ENCODE results near the gene SEC31B.
A peak's percentile ranks its signal among the peaks of the same experiment; 100 is the strongest.

Gene SEC31B

DNA sequence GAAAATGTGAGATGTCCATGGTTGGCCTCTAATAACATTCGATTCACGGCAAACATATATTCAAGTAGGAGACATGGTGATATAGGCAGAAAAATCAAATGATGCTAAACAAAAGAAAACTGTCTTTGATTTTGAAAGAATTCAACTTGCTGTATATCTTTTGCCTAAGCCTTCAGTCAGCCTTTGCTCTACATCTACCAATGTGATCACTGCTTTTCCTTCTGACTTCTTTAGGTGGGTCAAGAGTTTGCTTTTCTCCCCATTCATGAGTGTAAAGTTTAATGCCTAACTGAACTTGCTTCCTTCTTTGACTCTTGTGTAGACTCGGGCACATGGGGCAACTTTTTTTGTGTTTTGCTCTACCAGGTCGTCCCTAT is 15.7 kb upstream of the SEC31B start:
- ChIA-PET CTCF (interaction anchor here (0.6 to 4.5 kb wide), 17 partner anchors 9 to 530 kb away, joined by 3 to 30 read pairs (median 4); partner anchors contain the start of gene SEC31B), POLR2A (interaction anchor here (0.6 to 1.5 kb wide), 22 partner anchors 9 to 500 kb away, joined by 3 to 19 read pairs (median 4); partner anchors contain the start of genes SCD and SLF2)
- Histone ChIP-seq H3K4me1 (ENCODE audit: control insufficient read depth, insufficient read depth, low read length) (peaks cover 15% of the 10 kb centered on the region), H3K4me3 (ENCODE audit: low read depth, low read length) (peak overlapping the region; percentile 79), H3K9me3 (ENCODE audit: control insufficient read depth, insufficient read depth, low read depth, low read length) (no peaks in the 10 kb centered on the region), H3K36me3 (ENCODE audit: control insufficient read depth in 2 of 2, insufficient read depth in 1 of 2, low read length in 2 of 2) (peaks cover 23 to 28% of the 10 kb centered on the region in 2 experiments), H3K27ac (ENCODE audit: extremely low read depth, low read depth, low read length) (no peak overlapping the region)
- TF ChIP-seq HOXC10 (CRISPR knock-in tag; IDR thresholded peaks at IDR 0.05) = no peak

DNA sequence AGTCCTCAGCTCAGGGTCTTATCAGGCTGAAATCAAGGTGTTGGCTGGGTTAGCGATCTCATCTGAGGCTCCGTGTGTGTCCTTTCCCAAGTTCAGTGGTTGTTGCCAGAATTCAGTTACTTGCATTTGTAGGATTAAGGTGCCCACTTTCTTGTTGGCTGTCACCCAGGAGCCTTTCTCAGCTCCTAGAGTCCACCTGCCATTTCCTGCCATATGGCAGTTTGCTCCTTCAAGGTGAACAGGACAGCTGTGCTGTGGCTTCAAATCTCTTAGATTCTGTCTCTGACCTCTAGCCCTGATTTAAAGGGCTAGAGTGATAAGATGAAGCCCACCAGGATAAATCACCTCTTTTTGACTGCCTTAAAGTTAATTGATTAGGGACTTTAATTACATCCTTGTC is 15.1 kb upstream of the SEC31B start:
- TF ChIP-seq ZNF157 (tag by site-specific recombination; IDR thresholded peaks at IDR 0.05) (no peak), ZNF302 (tag by site-specific recombination; IDR thresholded peaks at IDR 0.05; ENCODE audit: low read depth) (no peak), ZNF146 (tag by site-specific recombination; IDR thresholded peaks at IDR 0.05) (no peak), ZSCAN16 (tag by site-specific recombination; IDR thresholded peaks at IDR 0.05) (no peak), ZNF747 (tag by site-specific recombination; IDR thresholded peaks at IDR 0.05) (no peak), ZNF596 (tag by site-specific recombination; IDR thresholded peaks at IDR 0.05) (no peak), ZNF121 (tag by site-specific recombination; IDR thresholded peaks at IDR 0.05) (no peak), ZNF174 (tag by site-specific recombination; IDR thresholded peaks at IDR 0.05) (no peak), ZNF621 (tag by site-specific recombination; IDR thresholded peaks at IDR 0.05) (no peak), SALL2 (tag by site-specific recombination; IDR thresholded peaks at IDR 0.05; ENCODE audit: borderline replicate concordance) (no peak), ZFP69B (tag by site-specific recombination; IDR thresholded peaks at IDR 0.05) (no peak), TCF7L2 (IDR thresholded peaks at IDR 0.05; ENCODE audit: borderline replicate concordance, low read depth, low read length) (no peak), KLF10 (tag by site-specific recombination; IDR thresholded peaks at IDR 0.05) (no peak), ZNF660 (tag by site-specific recombination; IDR thresholded peaks at IDR 0.05) (no peak)
- TF ChIP-seq, protein P1, sequence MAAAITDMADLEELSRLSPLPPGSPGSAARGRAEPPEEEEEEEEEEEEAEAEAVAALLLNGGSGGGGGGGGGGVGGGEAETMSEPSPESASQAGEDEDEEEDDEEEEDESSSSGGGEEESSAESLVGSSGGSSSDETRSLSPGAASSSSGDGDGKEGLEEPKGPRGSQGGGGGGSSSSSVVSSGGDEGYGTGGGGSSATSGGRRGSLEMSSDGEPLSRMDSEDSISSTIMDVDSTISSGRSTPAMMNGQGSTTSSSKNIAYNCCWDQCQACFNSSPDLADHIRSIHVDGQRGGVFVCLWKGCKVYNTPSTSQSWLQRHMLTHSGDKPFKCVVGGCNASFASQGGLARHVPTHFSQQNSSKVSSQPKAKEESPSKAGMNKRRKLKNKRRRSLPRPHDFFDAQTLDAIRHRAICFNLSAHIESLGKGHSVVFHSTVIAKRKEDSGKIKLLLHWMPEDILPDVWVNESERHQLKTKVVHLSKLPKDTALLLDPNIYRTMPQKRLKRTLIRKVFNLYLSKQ (tag by site-specific recombination; IDR thresholded peaks at IDR 0.05; ENCODE audit: borderline replicate concordance) = no peak
- TF ChIP-seq, protein P2, sequence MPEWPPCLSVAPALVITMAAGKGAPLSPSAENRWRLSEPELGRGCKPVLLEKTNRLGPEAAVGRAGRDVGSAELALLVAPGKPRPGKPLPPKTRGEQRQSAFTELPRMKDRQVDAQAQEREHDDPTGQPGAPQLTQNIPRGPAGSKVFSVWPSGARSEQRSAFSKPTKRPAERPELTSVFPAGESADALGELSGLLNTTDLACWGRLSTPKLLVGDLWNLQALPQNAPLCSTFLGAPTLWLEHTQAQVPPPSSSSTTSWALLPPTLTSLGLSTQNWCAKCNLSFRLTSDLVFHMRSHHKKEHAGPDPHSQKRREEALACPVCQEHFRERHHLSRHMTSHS (tag by site-specific recombination; IDR thresholded peaks at IDR 0.05) = no peak
- TF ChIP-seq, protein P3, sequence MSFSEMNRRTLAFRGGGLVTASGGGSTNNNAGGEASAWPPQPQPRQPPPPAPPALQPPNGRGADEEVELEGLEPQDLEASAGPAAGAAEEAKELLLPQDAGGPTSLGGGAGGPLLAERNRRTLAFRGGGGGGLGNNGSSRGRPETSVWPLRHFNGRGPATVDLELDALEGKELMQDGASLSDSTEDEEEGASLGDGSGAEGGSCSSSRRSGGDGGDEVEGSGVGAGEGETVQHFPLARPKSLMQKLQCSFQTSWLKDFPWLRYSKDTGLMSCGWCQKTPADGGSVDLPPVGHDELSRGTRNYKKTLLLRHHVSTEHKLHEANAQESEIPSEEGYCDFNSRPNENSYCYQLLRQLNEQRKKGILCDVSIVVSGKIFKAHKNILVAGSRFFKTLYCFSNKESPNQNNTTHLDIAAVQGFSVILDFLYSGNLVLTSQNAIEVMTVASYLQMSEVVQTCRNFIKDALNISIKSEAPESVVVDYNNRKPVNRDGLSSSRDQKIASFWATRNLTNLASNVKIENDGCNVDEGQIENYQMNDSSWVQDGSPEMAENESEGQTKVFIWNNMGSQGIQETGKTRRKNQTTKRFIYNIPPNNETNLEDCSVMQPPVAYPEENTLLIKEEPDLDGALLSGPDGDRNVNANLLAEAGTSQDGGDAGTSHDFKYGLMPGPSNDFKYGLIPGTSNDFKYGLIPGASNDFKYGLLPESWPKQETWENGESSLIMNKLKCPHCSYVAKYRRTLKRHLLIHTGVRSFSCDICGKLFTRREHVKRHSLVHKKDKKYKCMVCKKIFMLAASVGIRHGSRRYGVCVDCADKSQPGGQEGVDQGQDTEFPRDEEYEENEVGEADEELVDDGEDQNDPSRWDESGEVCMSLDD (tag by site-specific recombination; IDR thresholded peaks at IDR 0.05) = no peak
- TF ChIP-seq, protein P4, sequence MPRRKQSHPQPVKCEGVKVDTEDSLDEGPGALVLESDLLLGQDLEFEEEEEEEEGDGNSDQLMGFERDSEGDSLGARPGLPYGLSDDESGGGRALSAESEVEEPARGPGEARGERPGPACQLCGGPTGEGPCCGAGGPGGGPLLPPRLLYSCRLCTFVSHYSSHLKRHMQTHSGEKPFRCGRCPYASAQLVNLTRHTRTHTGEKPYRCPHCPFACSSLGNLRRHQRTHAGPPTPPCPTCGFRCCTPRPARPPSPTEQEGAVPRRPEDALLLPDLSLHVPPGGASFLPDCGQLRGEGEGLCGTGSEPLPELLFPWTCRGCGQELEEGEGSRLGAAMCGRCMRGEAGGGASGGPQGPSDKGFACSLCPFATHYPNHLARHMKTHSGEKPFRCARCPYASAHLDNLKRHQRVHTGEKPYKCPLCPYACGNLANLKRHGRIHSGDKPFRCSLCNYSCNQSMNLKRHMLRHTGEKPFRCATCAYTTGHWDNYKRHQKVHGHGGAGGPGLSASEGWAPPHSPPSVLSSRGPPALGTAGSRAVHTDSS (tag by site-specific recombination; IDR thresholded peaks at IDR 0.05) = no peak
- ChIA-PET POLR2A (interaction anchor here (1.0 to 1.5 kb wide), 5 partner anchors 14 to 188 kb away, joined by 3 to 16 read pairs (median 5); partner anchors contain the start of gene SCD), CTCF (interaction anchor here (0.7 to 4.5 kb wide), 9 partner anchors 9 to 209 kb away, joined by 3 to 30 read pairs (median 5); no protein-coding TSS in a partner anchor)
- Histone ChIP-seq H3K9me3 (ENCODE audit: control insufficient read depth, insufficient read depth, low read depth, low read length) (no peaks in the 10 kb centered on the region), H3K27ac (ENCODE audit: extremely low read depth, low read depth, low read length) (no peak overlapping the region), H3K4me1 (ENCODE audit: control insufficient read depth, insufficient read depth, low read length) (peaks cover 15% of the 10 kb centered on the region), H3K4me3 (ENCODE audit: low read depth, low read length) (no peak overlapping the region), H3K36me3 (ENCODE audit: control insufficient read depth in 2 of 2, insufficient read depth in 1 of 2, low read length in 2 of 2) (peaks cover 19 to 24% of the 10 kb centered on the region in 2 experiments)

Data from HEK293 (cell line).